ENCODE measurements around the gene CCDC3. TPM values are rescaled to one million over a fixed set of nuclear protein-coding genes. Genes with fewer than 3 reads are reported as not detected.

CCDC3 gene
- total RNA-seq, 1 donor from 2014 or later, result 0.27 TPM

Other genes with a start within 250 kb of the CCDC3 start
- 155 and 166 TPM in 2 replicates for gene OPTN, start 98.5 kb upstream of the CCDC3 start, total RNA-seq
- gene MCM10, start 159.8 kb upstream of the CCDC3 start, total RNA-seq, result 50.7 and 55.5 TPM in 2 replicates
- gene UCMA, start 232.7 kb upstream of the CCDC3 start, total RNA-seq, result not detected in 2 replicates